ENCODE measurements around the gene TEX26. TPM values are rescaled to one million over a fixed set of nuclear protein-coding genes. Genes with fewer than 3 reads are reported as not detected.
A peak's percentile ranks its signal among the peaks of the same experiment; 100 is the strongest.

The TEX26 gene
- total RNA-seq, 1 donor from 2014 or later, result not detected

- H3K9me3 Mint-ChIP-seq, result no peaks in the 10 kb centered on the region
- DNase-seq, result no peak
- H3K4me1 Mint-ChIP-seq, result no peaks in the 10 kb centered on the region
- no peak overlapping the region for H3K4me3 Mint-ChIP-seq
- H3K27me3 Mint-ChIP-seq, result peaks cover 47% of the 10 kb centered on the region
- H3K36me3 Mint-ChIP-seq (ENCODE audit: low read depth), result no peaks in the 10 kb centered on the region
- intact Hi-C loops (cut with micrococcal nuclease), result no loop called here
- H3K27ac Mint-ChIP-seq, result no peak overlapping the region
Measured at GRCh38 chr13:30974350-30974749, 41.9 kb downstream of the TEX26 start.

DNA sequence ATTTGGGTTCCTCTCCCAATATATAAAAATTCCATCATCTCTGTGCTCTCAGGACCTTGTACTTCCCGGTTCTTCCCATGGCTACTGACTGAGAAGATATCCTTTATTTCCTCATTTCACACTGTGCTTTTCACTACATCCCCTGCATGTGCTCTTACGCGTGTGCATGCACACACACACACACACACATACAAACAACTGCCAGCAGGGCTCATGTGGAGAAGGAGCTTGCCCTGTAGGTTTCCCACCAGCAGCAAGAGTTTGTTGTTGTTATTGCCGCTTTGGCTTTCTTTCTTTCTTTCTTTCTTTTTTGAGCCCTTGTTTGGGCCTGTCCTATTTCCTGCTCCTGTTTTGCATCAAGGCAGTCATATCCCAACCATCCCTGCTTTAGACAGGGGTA is 43.6 kb downstream of the TEX26 start:
- no peaks in the 10 kb centered on the region for H3K36me3 Mint-ChIP-seq (ENCODE audit: low read depth)
- peaks cover 39% of the 10 kb centered on the region for H3K27me3 Mint-ChIP-seq
- intact Hi-C loops (cut with micrococcal nuclease), result no loop called here
- H3K4me1 Mint-ChIP-seq, result no peaks in the 10 kb centered on the region
- no peak overlapping the region for H3K4me3 Mint-ChIP-seq
- no peaks in the 10 kb centered on the region for H3K9me3 Mint-ChIP-seq
- H3K27ac Mint-ChIP-seq, result no peak overlapping the region
- DNase-seq, result no peak

DNA sequence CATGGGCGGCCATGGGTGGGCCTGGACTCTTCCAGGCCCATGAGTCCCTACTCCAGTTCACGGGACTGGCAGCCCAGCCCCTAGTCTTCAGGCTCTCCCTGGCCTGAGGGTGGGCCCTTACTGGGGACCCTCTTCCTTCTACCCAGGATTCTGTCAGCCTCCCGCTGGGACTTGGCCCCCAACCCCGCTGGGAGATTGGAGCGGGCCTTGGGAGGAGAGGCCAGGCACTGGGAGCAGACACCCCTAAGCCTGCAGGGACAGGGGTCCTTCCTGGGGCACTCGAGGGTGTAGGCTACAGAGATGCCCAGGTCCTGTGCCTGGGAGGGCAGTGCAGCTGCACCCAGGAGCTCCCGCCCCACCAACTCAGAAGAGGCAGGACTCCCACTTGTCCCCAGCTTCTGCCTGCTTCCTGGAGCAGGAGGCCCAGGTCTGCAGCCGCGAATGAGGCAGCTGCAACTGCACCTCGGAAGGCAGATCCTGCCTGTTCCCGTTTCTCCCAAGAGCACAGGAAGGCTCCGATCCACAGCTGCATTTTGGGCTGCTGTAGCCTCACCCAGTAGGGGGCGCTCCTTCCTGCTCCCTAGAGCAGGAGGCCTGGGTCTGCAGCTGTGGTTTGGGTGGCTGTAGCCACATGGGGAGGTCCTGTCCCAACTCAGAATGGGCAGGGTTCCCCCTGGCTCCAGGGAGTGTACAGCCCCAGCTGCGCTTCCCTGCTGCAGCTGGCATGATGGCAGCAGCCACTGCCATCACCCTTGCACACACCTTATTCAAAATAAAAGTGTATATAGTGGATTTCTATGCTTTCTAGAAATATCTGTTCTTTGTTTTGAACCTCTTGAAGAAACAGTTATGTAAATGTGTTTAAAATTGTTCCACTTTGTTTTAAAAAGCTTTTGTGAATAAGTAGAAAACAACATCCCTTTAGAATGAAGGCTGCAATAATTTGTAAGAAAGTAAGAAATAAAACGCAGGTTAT is 46.8 kb downstream of the TEX26 start:
- H3K9me3 Mint-ChIP-seq, result no peaks in the 10 kb centered on the region
- intact Hi-C loops (cut with micrococcal nuclease), result loop anchor here (1.0 kb wide), 1 partner anchor 65 kb away; no protein-coding TSS in a partner anchor
- H3K27ac Mint-ChIP-seq, result no peak overlapping the region
- peaks cover 29% of the 10 kb centered on the region for H3K27me3 Mint-ChIP-seq
- H3K4me3 Mint-ChIP-seq, result no peak overlapping the region
- DNase-seq, result peak; percentile 85
- no peaks in the 10 kb centered on the region for H3K4me1 Mint-ChIP-seq
- H3K36me3 Mint-ChIP-seq (ENCODE audit: low read depth), result no peaks in the 10 kb centered on the region

DNA sequence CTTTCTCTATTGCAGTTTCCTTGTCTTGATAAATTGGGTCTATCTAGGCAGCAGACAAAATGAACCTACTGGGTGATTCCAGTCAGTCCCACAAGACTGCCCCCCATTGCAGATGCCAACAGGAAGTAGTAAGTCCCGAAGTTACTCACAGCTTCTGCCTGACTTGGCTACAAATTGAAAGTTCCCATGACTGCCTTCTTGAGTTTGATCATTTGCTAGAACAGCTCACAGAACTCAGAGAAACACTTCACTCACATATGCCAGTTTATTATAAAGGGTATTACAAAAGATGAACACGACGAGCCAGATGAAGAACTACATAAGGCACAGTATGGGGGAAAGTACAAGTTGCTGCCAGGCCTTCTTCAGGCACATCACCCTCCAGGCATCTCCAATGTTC is 50.0 kb downstream of the TEX26 start:
- DNase-seq, result no peak
- Mint-ChIP-seq H3K4me3 (no peak overlapping the region), H3K27ac (no peak overlapping the region), H3K27me3 (peaks cover 21% of the 10 kb centered on the region), H3K4me1 (no peaks in the 10 kb centered on the region), H3K36me3 (ENCODE audit: low read depth) (no peaks in the 10 kb centered on the region), H3K9me3 (no peaks in the 10 kb centered on the region)
- intact Hi-C loops (cut with micrococcal nuclease), result no loop called here

GRCh38 chr13:30982906-30983305 is 50.5 kb downstream of the TEX26 start:
- peaks cover 21% of the 10 kb centered on the region for H3K27me3 Mint-ChIP-seq
- H3K36me3 Mint-ChIP-seq (ENCODE audit: low read depth), result no peaks in the 10 kb centered on the region
- no peak overlapping the region for H3K4me3 Mint-ChIP-seq
- intact Hi-C loops (cut with micrococcal nuclease), result no loop called here
- H3K4me1 Mint-ChIP-seq, result no peaks in the 10 kb centered on the region
- DNase-seq, result no peak
- H3K27ac Mint-ChIP-seq, result no peak overlapping the region
- H3K9me3 Mint-ChIP-seq, result no peaks in the 10 kb centered on the region

GRCh38 chr13:30983431-30983830 is 51.0 kb downstream of the TEX26 start:
- no peak overlapping the region for H3K27ac Mint-ChIP-seq
- H3K9me3 Mint-ChIP-seq, result no peaks in the 10 kb centered on the region
- H3K4me1 Mint-ChIP-seq, result no peaks in the 10 kb centered on the region
- H3K36me3 Mint-ChIP-seq (ENCODE audit: low read depth), result no peaks in the 10 kb centered on the region
- intact Hi-C loops (cut with micrococcal nuclease), result no loop called here
- peaks cover 20% of the 10 kb centered on the region for H3K27me3 Mint-ChIP-seq
- no peak for DNase-seq
- no peak overlapping the region for H3K4me3 Mint-ChIP-seq

GRCh38 chr13:30984620-30985019 is 52.2 kb downstream of the TEX26 start:
- no peak for DNase-seq
- Mint-ChIP-seq H3K27me3 (peaks cover 19% of the 10 kb centered on the region), H3K36me3 (ENCODE audit: low read depth) (no peaks in the 10 kb centered on the region), H3K27ac (no peak overlapping the region), H3K4me3 (no peak overlapping the region), H3K4me1 (no peaks in the 10 kb centered on the region), H3K9me3 (no peaks in the 10 kb centered on the region)
- intact Hi-C loops (cut with micrococcal nuclease), result no loop called here

DNA sequence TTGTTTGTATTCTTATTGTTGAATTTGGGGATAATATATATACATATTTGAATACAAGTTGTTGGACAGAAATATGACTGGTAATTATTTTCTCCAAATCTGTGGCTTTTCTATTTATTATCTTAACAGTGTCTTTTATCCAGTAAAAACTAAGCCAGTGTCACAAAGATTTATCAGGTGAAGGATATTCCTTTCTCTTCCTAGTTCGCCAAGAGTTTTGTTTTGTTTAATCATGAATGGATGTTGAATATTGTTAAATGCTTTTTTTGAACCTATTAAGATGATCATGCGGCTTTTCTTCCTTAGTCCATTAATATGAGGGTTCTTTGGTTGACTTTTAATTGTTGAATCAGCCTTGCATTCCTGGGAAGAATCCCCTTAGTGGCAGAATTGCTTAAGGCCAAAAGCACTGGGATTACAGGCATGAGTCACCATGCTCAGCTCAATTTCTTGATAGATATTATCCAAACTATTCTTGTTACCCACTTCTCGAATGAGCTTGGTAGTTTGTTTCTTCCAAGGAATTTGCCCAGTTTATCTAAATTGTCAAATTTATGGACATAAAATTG is 53.3 kb downstream of the TEX26 start:
- DNase-seq, result no peak
- Mint-ChIP-seq H3K9me3 (no peaks in the 10 kb centered on the region), H3K27ac (no peak overlapping the region), H3K4me3 (no peak overlapping the region), H3K27me3 (peaks cover 18% of the 10 kb centered on the region), H3K36me3 (ENCODE audit: low read depth) (no peaks in the 10 kb centered on the region), H3K4me1 (no peaks in the 10 kb centered on the region)
- intact Hi-C loops (cut with micrococcal nuclease), result no loop called here

- Mint-ChIP-seq H3K27me3 (peaks cover 21% of the 10 kb centered on the region), H3K4me3 (no peak overlapping the region), H3K4me1 (no peaks in the 10 kb centered on the region), H3K36me3 (ENCODE audit: low read depth) (no peaks in the 10 kb centered on the region), H3K27ac (no peak overlapping the region), H3K9me3 (no peaks in the 10 kb centered on the region)
- DNase-seq, result no peak
- intact Hi-C loops (cut with micrococcal nuclease), result no loop called here
Measured at GRCh38 chr13:30991184-30991583, 58.7 kb downstream of the TEX26 start.

- no peaks in the 10 kb centered on the region for H3K36me3 Mint-ChIP-seq (ENCODE audit: low read depth)
- no peaks in the 10 kb centered on the region for H3K4me1 Mint-ChIP-seq
- H3K4me3 Mint-ChIP-seq, result no peak overlapping the region
- DNase-seq, result no peak
- peaks cover 21% of the 10 kb centered on the region for H3K27me3 Mint-ChIP-seq
- no peak overlapping the region for H3K27ac Mint-ChIP-seq
- no peaks in the 10 kb centered on the region for H3K9me3 Mint-ChIP-seq
- intact Hi-C loops (cut with micrococcal nuclease), result no loop called here
Measured at GRCh38 chr13:30991922-30992321, 59.5 kb downstream of the TEX26 start.

GRCh38 chr13:30995331-30995730 is 62.9 kb downstream of the TEX26 start:
- no peaks in the 10 kb centered on the region for H3K9me3 Mint-ChIP-seq
- H3K4me3 Mint-ChIP-seq, result no peak overlapping the region
- H3K27ac Mint-ChIP-seq, result no peak overlapping the region
- intact Hi-C loops (cut with micrococcal nuclease), result no loop called here
- no peaks in the 10 kb centered on the region for H3K36me3 Mint-ChIP-seq (ENCODE audit: low read depth)
- no peak for DNase-seq
- H3K27me3 Mint-ChIP-seq, result peaks cover 24% of the 10 kb centered on the region
- H3K4me1 Mint-ChIP-seq, result no peaks in the 10 kb centered on the region

DNA sequence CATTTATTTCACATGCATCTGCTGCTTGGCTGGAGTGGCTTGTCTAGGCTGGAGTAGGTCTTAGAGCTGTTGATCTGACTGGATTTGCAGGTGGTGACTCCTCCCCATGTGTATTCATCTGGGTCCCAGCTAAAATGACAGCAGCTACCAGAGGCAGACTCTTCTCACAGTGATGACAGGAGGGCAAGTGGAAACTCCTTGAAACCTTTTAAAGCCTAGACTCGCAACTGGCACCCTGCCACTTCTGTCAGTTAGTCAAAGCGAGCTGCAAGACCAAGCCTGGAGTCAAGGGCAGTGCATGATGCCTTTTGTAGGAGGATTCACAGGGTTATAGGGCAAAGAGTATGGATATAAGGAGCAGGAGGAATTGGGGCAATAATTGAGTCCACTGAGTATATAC is 65.2 kb downstream of the TEX26 start:
- H3K36me3 Mint-ChIP-seq (ENCODE audit: low read depth), result no peaks in the 10 kb centered on the region
- no peak overlapping the region for H3K4me3 Mint-ChIP-seq
- intact Hi-C loops (cut with micrococcal nuclease), result no loop called here
- H3K9me3 Mint-ChIP-seq, result no peaks in the 10 kb centered on the region
- H3K27me3 Mint-ChIP-seq, result peaks cover 24% of the 10 kb centered on the region
- H3K4me1 Mint-ChIP-seq, result no peaks in the 10 kb centered on the region
- H3K27ac Mint-ChIP-seq, result no peak overlapping the region
- DNase-seq, result no peak

- Mint-ChIP-seq H3K36me3 (ENCODE audit: low read depth) (no peaks in the 10 kb centered on the region), H3K27ac (no peak overlapping the region), H3K27me3 (peaks cover 21% of the 10 kb centered on the region), H3K4me1 (no peaks in the 10 kb centered on the region), H3K9me3 (no peaks in the 10 kb centered on the region), H3K4me3 (no peak overlapping the region)
- intact Hi-C loops (cut with micrococcal nuclease), result no loop called here
- no peak for DNase-seq
Measured at GRCh38 chr13:30998136-30999088, 66.0 kb downstream of the TEX26 start.

DNA sequence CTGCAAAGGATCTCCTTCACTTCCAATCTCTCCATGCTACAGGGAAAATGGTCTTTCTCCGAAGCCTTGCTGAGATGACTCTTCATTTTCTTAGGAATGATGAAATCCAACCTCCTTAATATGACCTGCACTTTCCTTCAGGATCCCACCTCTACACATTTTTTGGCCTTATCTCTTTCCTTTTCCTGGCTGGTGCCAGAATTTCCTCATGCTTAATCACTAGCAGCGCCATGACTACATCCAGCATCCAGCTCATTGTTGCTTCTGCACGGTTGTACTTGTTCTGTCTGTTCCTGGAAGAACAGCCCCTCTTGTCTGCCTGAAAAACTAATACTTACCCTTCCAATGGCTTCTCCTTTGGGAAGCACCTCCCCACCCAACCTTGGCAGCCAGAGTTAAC is 68.4 kb downstream of the TEX26 start:
- intact Hi-C loops (cut with micrococcal nuclease), result no loop called here
- no peak for DNase-seq
- Mint-ChIP-seq H3K36me3 (ENCODE audit: low read depth) (no peaks in the 10 kb centered on the region), H3K27me3 (peaks cover 15% of the 10 kb centered on the region), H3K4me3 (no peak overlapping the region), H3K9me3 (no peaks in the 10 kb centered on the region), H3K4me1 (no peaks in the 10 kb centered on the region), H3K27ac (no peak overlapping the region)

Data from activated CD4-positive, alpha-beta T cell treated with anti-CD3 and anti-CD28 coated beads, Interleukin-2, amount 10 ng/mL, durations not matched to agents 24 days and 14 days (primary cell).